ENCODE data around the gene SEC14L1. TPM values are rescaled to one million over a fixed set of nuclear protein-coding genes. Genes with fewer than 3 reads are reported as not detected.

SEC14L1 gene
- total RNA-seq, 1 experiment from 2014 or later = 58.6 TPM

GRCh38 chr17:77099997-77100396 lies 40.8 kb upstream of the SEC14L1 start:
- H3K79me2 ChIP-seq (ENCODE audit: insufficient read depth, low read length) = no peaks in the 10 kb centered on the region
- no peak overlapping the region for H3K4ac ChIP-seq (ENCODE audit: low read depth, low read length)
- no peak overlapping the region for H4K5ac ChIP-seq (ENCODE audit: insufficient read length, low read depth, low read length)
- H2BK120ac ChIP-seq (ENCODE audit: low read depth, low read length, poor library complexity, severe bottlenecking) = no peak overlapping the region
- no peak overlapping the region for H3K14ac ChIP-seq (ENCODE audit: insufficient read depth, low read length)
- H4K8ac ChIP-seq (replicated peaks; ENCODE audit: insufficient read length, low read depth, low read length) = no peak overlapping the region
- no peak overlapping the region for H3K4me2 ChIP-seq (ENCODE audit: insufficient read depth, insufficient read length, low read length)
- no peak overlapping the region for H3K4me3 Mint-ChIP-seq
- no peak for DNase-seq
- no peak overlapping the region for H2BK5ac ChIP-seq (ENCODE audit: insufficient read length, low read length)
- no peak overlapping the region for H3K18ac ChIP-seq (ENCODE audit: insufficient read length, low read depth, low read length)
- H3K27ac Mint-ChIP-seq = peak overlapping the region; percentile 69 to 92 (median 82); a peak in 5 of 7 replicates
- H4K91ac ChIP-seq (ENCODE audit: insufficient read length, low read depth, low read length) = no peak overlapping the region
- no peak for TF ChIP-seq CTCF (conservative IDR thresholded peaks at IDR 0.05)
- no peaks in the 10 kb centered on the region for H3K9me3 Mint-ChIP-seq
- no peak overlapping the region for H2AFZ ChIP-seq (ENCODE audit: low read length)
- no peak overlapping the region for H3K27ac ChIP-seq (ENCODE audit: insufficient read length, low read depth, low read length)
- H3K36me3 Mint-ChIP-seq (ENCODE audit: insufficient read depth in 1 of 3, low read depth in 3 of 3) = peaks cover 4 to 34% (median 31%) of the 10 kb centered on the region in 3 experiments; a peak in 6 of 7 replicates
- H3K56ac ChIP-seq (ENCODE audit: insufficient read length, low read depth, low read length) = no peak overlapping the region
- WGBS (ENCODE audit: extremely low coverage, insufficient read length, low lambda C conversion rate) = no CpG with 5 or more reads among the region's 15 CpGs
- H3K4me1 Mint-ChIP-seq = peaks cover 28 to 29% of the 10 kb centered on the region in 2 experiments
- no peak overlapping the region for H2BK12ac ChIP-seq (ENCODE audit: insufficient read length, low read depth, low read length)
- no peaks in the 10 kb centered on the region for H3K27me3 ChIP-seq (ENCODE audit: insufficient read depth, low read length)
- H2AK5ac ChIP-seq (ENCODE audit: insufficient read length, low read length) = no peak overlapping the region
- no peaks in the 10 kb centered on the region for H4K20me1 ChIP-seq (ENCODE audit: control insufficient read depth, insufficient read depth, insufficient read length)
- no peak overlapping the region for H2BK15ac ChIP-seq (ENCODE audit: low read depth, low read length)
- H3K23me2 ChIP-seq (ENCODE audit: insufficient read length, low read depth, low read length, poor library complexity, severe bottlenecking) = no peaks in the 10 kb centered on the region
- H3T11ph ChIP-seq (ENCODE audit: low read length) = no peak overlapping the region
- no peak overlapping the region for H2BK20ac ChIP-seq (ENCODE audit: low read depth, low read length, poor library complexity, severe bottlenecking)
- no peak overlapping the region for H3K23ac ChIP-seq (ENCODE audit: insufficient read length, low read depth, low read length)
- H3K4me1 ChIP-seq (ENCODE audit: insufficient read depth, low read length) = peaks cover 2% of the 10 kb centered on the region; the same call in 1 of the 2 replicates
- no peaks in the 10 kb centered on the region for H3K27me3 Mint-ChIP-seq (ENCODE audit: low read depth)
- no peaks in the 10 kb centered on the region for H3K79me1 ChIP-seq (ENCODE audit: insufficient read depth, low read depth, low read length, poor library complexity, severe bottlenecking)
- H3K9me3 ChIP-seq (ENCODE audit: control insufficient read depth, low read depth, low read length) = no peaks in the 10 kb centered on the region
- H3K9ac ChIP-seq (ENCODE audit: extremely low read depth, insufficient read length, low read length) = no peak overlapping the region
